Lung (tissue), 12 donors: Measurements from ENCODE around the gene ARHGEF16. TPM values are rescaled to one million over a fixed set of nuclear protein-coding genes. Genes with fewer than 3 reads are reported as not detected.
A peak's percentile ranks its signal among the peaks of the same experiment; 100 is the strongest.

Experiments used
- ATAC-seq: fragments of 200-7000 bp; cut with Tn5 transposase; one replicate; pipeline ENCODE4 v1.9.1; 2020; ENCODE audit warnings: moderate number of reproducible peaks; ENCODE audit not compliant: insufficient read depth, low FRiP score
- DNase-seq, 3 donors: peaks; one replicate each; pipeline ENCODE4 v3.0.0-alpha.2; 2013 to 2017
- H3K27ac ChIP-seq, 2 donors: one replicate each; pipeline ENCODE4 v1.5.1; 2013; ENCODE audit warnings: mild to moderate bottlenecking in 2 of 2, moderate library complexity in 2 of 2, control low read depth in 1 of 2, inconsistent platforms in 1 of 2, low read depth in 1 of 2, low read length in 1 of 2
- H3K27me3 ChIP-seq, 3 donors: one replicate each; pipeline ENCODE4 v1.5.1; 2013; ENCODE audit warnings: low read length in 2 of 3; ENCODE audit not compliant: control insufficient read depth in 3 of 3, insufficient read depth in 3 of 3
- H3K36me3 ChIP-seq, 4 donors: one replicate each; pipeline ENCODE4 v1.5.1; 2013; ENCODE audit warnings: low read length in 4 of 4, mild to moderate bottlenecking in 1 of 4, moderate library complexity in 1 of 4; ENCODE audit not compliant: control insufficient read depth in 4 of 4, insufficient read depth in 4 of 4
- H3K4me1 ChIP-seq, 5 donors: one replicate each; pipeline ENCODE4 v1.5.1; 2013; ENCODE audit warnings: low read length in 5 of 5, mild to moderate bottlenecking in 2 of 5, moderate library complexity in 1 of 5; ENCODE audit not compliant: control insufficient read depth in 5 of 5, insufficient read depth in 5 of 5
- H3K4me3 ChIP-seq: one replicate; pipeline ENCODE4 v1.5.1; 2013; ENCODE audit warnings: mild to moderate bottlenecking, control low read depth, moderate library complexity
- H3K9ac ChIP-seq, 2 donors: one replicate each; pipeline ENCODE4 v1.5.1; 2013; ENCODE audit warnings: low read length in 2 of 2, control low read depth in 1 of 2; ENCODE audit not compliant: insufficient read depth in 1 of 2
- H3K9me3 ChIP-seq, 4 donors: one replicate each; pipeline ENCODE4 v1.5.1; 2013; ENCODE audit warnings: low read length in 3 of 4, mild to moderate bottlenecking in 1 of 4, moderate library complexity in 1 of 4; ENCODE audit not compliant: control insufficient read depth in 4 of 4, insufficient read depth in 3 of 4
- CTCF ChIP-seq: IDR thresholded peaks from 2 replicates; pipeline ENCODE4 v1.5.1; 2012; ENCODE audit warnings: mild to moderate bottlenecking; ENCODE audit errors: control extremely low read depth, extremely low read depth
- WGBS, 2 donors: extraction: QIAGEN DNeasy Blood & Tissue Kit; methylation state at CpG; one replicate each; pipeline ENCODE4 v1.1.7; 2013; 5-methylcytosine and 5-hydroxymethylcytosine counted together
- polyA plus RNA-seq, 2 donors: library from polyadenylated mRNA; stranded (reverse); fragments of 200-250 nt; gene quantifications; one replicate each; pipeline ENCODE4 v1.2.1, GENCODE V29; 2013
- total RNA-seq, 2 donors: library from RNA; depleted of rRNA in 1 of 2; stranded (reverse); fragments of >200 nt in 1 of 2; gene quantifications; one replicate each; pipeline ENCODE4 v1.2.1, GENCODE V29; 2014 to 2021
- donor health status: control.
- donor health status: control.
- donor health status: Bipolar disorder and iron deficiency.
- donor health status: healthy.
- donor health status: DM: yes; HTN: yes; CAD: no.

The ARHGEF16 gene
- total and polyA plus RNA-seq, 4 donors, result 6.5 to 14.8 (median 9.8) TPM

GRCh38 chr1:3510956-3511250 is 56.4 kb downstream of the ARHGEF16 start:
- Histone ChIP-seq H3K4me3 (no peak overlapping the region), H3K9me3 (no peaks in the 10 kb centered on the region), H3K4me1 (no peaks in the 10 kb centered on the region), H3K36me3 (peaks cover 0 to 33% (median 0%) of the 10 kb centered on the region in 4 donors), H3K9ac (no peak overlapping the region), H3K27me3 (no peaks in the 10 kb centered on the region), H3K27ac (no peak overlapping the region)
- no peak for TF ChIP-seq CTCF
- ATAC-seq, result no peak
- no peak for DNase-seq
- WGBS, 2 donors, result 92 to 96% methylated on average over 12 of the region's 12 CpGs

- H3K27ac ChIP-seq, result no peak overlapping the region
- no peak overlapping the region for H3K4me3 ChIP-seq
- DNase-seq (no peak), ATAC-seq (no peak)
- no peaks in the 10 kb centered on the region for H3K27me3 ChIP-seq
- H3K9ac ChIP-seq, result no peak overlapping the region
- peaks cover 0 to 31% (median 0%) of the 10 kb centered on the region in 4 donors for H3K36me3 ChIP-seq
- H3K4me1 ChIP-seq, result no peaks in the 10 kb centered on the region
- WGBS, 2 donors, result 94 to 97% methylated on average over 16 of the region's 16 CpGs
- no peaks in the 10 kb centered on the region for H3K9me3 ChIP-seq
- no peak for TF ChIP-seq CTCF
Measured at GRCh38 chr1:3511306-3511705, 56.8 kb downstream of the ARHGEF16 start.

DNA sequence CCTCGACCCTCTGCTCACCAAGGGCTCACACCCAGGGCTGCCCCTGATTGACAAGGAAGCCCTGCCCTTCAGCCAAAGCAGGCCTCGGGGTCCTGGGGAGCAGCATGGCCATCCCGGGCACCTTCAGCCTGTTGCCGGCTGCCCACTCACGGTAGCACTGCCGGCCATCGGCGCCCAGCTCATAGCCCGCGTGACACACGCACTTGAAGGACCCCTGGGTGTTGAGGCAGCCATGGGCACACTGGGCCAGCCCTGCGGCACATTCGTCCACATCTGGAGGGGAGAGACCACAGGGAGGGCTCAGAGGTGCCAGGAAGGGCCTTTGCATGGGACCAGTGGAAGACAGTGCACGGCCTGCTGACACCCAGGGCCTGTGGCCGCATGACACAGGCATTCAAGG is 57.4 kb downstream of the ARHGEF16 start:
- no peaks in the 10 kb centered on the region for H3K27me3 ChIP-seq
- H3K9me3 ChIP-seq, result no peaks in the 10 kb centered on the region
- no peaks in the 10 kb centered on the region for H3K4me1 ChIP-seq
- DNase-seq, result no peak
- WGBS, 2 donors, result 96 to 98% methylated on average over 11 to 15 of the region's 15 CpGs
- TF ChIP-seq CTCF, result no peak
- peak; percentile 9 for ATAC-seq
- no peak overlapping the region for H3K4me3 ChIP-seq
- no peak overlapping the region for H3K9ac ChIP-seq
- peaks cover 0 to 30% (median 0%) of the 10 kb centered on the region in 4 donors for H3K36me3 ChIP-seq
- no peak overlapping the region for H3K27ac ChIP-seq

GRCh38 chr1:3514404-3514803 is 59.9 kb downstream of the ARHGEF16 start:
- Histone ChIP-seq H3K36me3 (peaks cover 0 to 15% (median 3%) of the 10 kb centered on the region in 4 donors), H3K9me3 (no peaks in the 10 kb centered on the region), H3K4me3 (no peak overlapping the region), H3K27me3 (no peaks in the 10 kb centered on the region), H3K9ac (no peak overlapping the region), H3K27ac (no peak overlapping the region), H3K4me1 (no peaks in the 10 kb centered on the region)
- no peak for DNase-seq
- TF ChIP-seq CTCF, result no peak
- WGBS, 2 donors, result 94 to 95% methylated on average over 17 of the region's 17 CpGs
- ATAC-seq, result no peak
